Middle frontal gyrus (tissue), 1 donor: ENCODE measurements around the gene F8A1.
"Not testable (repeated sequence)": the region's sequence is repeated elsewhere in the genome, so short reads cannot be mapped to it uniquely, and the experiment has no call there.

Source experiments
- DNase-seq: peaks from one replicate; pipeline ENCODE4 v3.0.0-alpha.2; 2015; ENCODE audit warnings: low spot score; ENCODE audit errors: extremely low spot score

The F8A1 gene

GRCh38 chrX:154886069-154886788 lies at the start of gene F8A1:
Gene F8A1, plus strand, starts transcription at chrX:154886355. Its CDS starts 20 bp downstream, at chrX:154886375.
- not testable (repeated sequence) for DNase-seq

GRCh38 chrX:154840856-154841255 lies 45.3 kb upstream of the F8A1 start:
- DNase-seq, result no peak

- no peak for DNase-seq
Measured at GRCh38 chrX:154850957-154851611, 35.1 kb upstream of the F8A1 start.

GRCh38 chrX:154855256-154855655 lies 30.9 kb upstream of the F8A1 start:
- DNase-seq, result no peak

- DNase-seq, result not testable (repeated sequence)
Measured at GRCh38 chrX:154868522-154868921, 17.6 kb upstream of the F8A1 start.

- no peak for DNase-seq
Measured at GRCh38 chrX:154873329-154873728, 12.8 kb upstream of the F8A1 start.

GRCh38 chrX:154884069-154884468 lies 2.1 kb upstream of the F8A1 start:
- not testable (repeated sequence) for DNase-seq

- not testable (repeated sequence) for DNase-seq
Measured at GRCh38 chrX:154885057-154885456, 1.1 kb upstream of the F8A1 start.

- DNase-seq, result not testable (repeated sequence)
Measured at GRCh38 chrX:154885549-154885948, 606 bp upstream of the F8A1 start.

- DNase-seq, result not testable (repeated sequence)
Measured at GRCh38 chrX:154886789-154887221, 650 bp downstream of the F8A1 start.

- no peak for DNase-seq
Measured at GRCh38 chrX:154890990-154891639, 5.0 kb downstream of the F8A1 start.

GRCh38 chrX:154892296-154892695 lies 6.1 kb downstream of the F8A1 start:
- no peak for DNase-seq

- DNase-seq, result no peak
Measured at GRCh38 chrX:154900323-154900722, 14.2 kb downstream of the F8A1 start.

GRCh38 chrX:154902408-154902807 lies 16.3 kb downstream of the F8A1 start:
- DNase-seq, result no peak

GRCh38 chrX:154908821-154909220 lies 22.7 kb downstream of the F8A1 start:
- DNase-seq, result no peak

- not testable (repeated sequence) for DNase-seq
Measured at GRCh38 chrX:154910048-154910447, 23.9 kb downstream of the F8A1 start.

- not testable (repeated sequence) for DNase-seq
Measured at GRCh38 chrX:154910528-154910927, 24.4 kb downstream of the F8A1 start.

GRCh38 chrX:154914052-154914451 lies 27.9 kb downstream of the F8A1 start:
- no peak for DNase-seq

- DNase-seq, result no peak
Measured at GRCh38 chrX:154918060-154918483, 31.9 kb downstream of the F8A1 start.

- DNase-seq, result not testable (repeated sequence)
Measured at GRCh38 chrX:154924771-154925170, 38.6 kb downstream of the F8A1 start.
